ENCODE measurements around the gene FYB1.

The FYB1 gene

DNA sequence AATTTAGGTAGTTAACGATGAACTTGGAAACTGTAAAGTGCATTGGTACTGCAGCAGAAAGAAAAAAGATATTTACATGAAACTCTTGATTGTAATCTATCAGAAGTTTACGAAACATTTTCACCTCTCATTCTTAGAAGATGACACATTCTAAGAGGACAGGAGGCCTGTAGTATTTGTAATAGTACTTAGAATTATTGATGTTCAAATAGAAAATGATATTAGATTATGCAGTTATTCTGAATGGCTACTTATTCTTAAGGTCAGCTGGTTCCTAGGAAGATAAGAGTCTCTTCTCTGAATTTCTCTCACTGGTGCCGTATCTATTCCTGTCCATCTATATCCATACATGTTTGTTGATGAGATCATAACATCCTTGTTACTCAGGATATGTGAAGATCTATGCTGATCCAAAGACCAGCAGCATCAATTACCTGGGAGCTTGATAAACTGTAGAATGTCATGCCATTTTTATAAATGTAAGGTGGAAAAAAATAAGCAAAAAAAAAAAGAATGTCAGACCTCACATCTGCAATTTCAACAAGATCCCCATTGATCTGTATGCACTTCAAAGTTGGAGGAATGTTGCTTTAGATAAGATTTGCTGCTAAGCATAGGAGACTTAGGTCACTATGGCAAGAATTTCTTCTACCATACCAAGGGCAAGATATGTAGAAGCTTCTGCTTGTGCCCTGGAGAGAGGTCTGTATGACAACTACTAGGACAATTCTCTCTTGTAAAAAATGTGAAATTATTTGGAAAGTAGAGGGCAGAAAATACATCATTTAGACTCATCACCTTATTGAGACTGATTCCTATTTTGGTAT is 102.8 kb downstream of the FYB1 start:
- DNase-seq, result no peak

DNA sequence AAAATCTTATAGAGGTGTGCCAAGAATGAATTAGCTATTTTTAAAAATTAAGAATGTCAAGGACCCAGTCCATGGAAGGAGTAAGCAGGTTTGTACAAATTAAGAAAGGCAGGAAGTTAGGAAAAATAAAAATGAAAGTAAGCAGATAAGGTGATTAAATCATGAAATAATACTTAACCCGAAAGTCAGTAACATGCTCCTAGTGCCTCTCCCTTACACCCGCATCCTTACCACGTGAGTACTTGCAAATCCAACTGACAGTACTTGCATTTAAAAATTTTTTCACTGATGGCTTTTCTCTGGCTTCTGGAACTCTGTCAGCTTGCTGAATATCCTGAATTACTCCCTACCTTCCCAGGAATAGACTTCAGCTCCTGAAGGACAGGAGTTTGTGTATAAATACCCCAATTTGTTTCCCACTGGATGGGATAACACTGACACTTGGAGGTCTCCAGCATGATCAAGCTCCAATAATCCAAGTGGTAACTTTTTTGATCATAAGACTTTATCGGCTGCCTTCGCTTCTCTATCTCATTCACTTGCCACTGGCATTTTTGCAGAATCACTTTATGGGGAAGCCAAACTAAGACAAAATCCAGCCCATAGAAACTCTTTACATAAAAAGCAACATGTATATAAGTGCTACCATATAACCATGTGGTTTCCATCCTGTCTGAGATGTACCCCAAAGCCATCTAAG is 103.6 kb downstream of the FYB1 start:
- DNase-seq, result no peak

DNA sequence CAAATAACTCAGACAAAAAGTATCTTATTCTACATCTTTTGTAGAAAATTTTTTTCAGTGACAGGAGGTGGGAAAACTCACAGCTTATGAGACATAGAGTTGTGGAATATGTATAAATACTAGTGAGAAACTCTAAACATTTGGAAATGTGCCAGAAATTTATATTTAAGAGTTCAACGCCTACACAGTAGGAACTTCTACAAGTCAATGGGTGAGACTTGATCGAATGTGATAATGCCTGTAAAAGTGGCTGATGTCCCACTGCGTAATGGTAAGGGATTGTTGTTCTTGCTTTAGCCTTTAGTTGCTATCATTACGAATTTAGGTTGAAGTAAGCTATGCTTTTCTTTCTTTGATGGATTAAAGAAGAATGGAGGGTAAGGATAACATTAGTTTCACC is 105.2 kb downstream of the FYB1 start:
- DNase-seq, result no peak

DNA sequence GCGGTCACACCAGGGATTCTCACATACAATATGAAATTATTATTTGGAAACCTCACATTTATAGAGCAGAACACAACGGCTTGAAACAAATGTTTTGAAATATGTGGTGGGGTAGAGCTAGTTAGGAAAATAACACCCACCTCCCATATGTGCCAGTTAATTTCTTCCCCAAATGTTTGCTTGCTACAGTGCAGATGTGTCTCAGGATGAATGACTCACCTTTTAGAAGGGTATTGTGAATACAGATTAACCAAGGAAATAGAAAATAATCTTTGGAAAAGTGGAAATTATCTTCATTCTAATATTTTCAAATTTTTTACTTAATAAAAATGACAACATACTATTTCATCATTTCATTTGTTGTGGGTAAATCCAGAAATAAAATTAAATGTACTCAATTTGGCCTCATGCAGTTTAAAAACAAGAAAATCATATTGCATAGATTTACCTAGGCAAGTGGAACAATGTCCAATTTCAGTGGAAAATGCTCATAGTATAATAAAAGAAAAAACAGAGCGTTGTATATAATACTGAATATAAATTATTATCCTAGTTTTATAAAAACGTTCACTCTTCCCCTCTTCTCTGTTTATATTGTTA is 105.9 kb downstream of the FYB1 start:
- no peak for DNase-seq

DNA sequence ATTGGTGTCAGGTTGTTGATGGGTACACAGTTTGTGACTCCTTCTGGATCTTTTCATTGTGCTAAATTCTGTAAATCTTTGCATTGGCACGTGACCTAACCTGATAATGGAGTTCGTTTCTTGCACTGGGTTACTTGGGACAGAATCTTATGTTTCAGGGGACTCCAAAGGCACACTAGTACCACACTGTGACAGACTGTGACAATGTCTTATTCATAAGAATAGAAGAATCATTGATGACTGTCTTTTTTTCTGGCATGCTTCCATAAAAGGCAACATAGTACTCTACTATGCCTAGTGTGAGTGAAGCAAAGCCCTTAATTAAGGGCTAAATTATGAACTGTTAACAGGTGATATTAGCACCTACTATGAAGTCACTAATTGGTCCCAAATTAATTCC is 109.8 kb downstream of the FYB1 start:
- DNase-seq, result no peak

DNA sequence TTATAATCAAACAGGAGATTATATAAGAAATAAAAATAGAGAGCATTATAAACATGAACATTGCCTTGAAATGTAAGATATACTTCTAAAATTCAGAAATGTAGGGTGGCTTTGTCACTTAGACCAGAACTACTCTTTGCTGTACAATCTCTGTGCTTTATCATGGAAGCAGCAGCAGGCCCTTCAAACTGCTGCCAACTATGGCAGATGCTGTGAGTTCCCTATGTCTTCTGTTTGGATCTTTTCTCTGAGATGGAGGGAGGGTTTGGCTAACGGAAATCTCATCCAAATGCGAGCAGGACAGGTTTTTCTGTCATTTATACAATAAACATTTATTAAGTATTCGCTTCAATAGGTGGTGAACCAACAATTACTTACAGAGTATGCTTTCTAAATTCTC is 110.4 kb downstream of the FYB1 start:
- no peak for DNase-seq

DNA sequence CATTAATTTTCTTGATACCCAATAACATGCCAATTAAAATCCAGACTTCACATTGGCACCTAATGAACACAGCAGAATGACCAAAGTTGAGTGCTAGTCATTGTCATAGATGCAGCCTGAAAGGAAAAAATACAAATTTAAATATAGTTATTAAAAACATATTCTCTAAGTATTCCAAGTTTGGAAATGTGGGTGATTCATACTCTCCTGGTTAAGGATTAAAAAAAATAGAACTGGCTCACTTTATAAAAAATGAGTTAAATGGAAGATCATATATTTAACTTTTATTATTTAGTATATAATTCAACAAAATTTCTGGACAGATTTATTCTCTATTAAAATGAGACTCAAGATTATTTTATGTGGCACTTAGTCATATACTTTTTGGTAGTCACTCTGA is 112.0 kb downstream of the FYB1 start:
- DNase-seq, result no peak

DNA sequence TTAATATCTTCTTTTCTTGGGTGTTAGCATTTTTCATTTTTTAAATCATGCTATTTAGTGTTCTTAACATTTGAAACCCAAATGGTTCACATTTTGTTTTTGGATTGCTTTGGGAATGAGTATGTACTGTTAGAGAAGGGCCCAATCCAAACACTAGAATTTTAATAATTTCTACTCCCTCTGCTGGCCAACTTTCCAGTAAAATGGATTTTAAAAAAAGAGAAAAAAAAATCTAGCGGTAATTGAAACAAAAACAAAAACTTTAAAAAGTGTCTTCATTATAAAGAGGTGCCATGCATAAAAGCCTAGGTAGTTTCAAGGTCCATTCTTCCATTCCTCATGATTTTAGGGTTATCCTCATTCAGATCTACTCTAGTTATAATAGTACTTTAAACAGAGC is 113.0 kb downstream of the FYB1 start:
- no peak for DNase-seq

DNA sequence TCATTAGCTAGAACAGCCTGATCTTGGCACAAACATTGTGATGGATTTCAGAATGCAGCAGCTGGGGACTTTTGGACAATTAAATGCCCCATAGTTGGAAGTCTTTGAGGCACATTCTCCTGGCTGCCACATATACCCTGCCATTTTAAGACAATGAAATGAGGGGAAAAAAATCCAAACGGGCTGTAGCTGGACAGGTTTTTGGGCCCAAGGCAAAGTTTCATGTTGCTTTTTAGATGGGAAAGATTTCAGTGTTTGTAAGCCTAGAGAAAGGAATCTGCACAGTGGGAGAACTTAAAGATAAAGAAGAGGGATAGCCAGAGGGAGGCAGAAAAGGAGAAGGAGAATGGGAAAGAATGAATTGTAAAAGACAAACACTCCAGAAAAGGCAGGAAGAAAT is 115.1 kb downstream of the FYB1 start:
- no peak for DNase-seq

DNA sequence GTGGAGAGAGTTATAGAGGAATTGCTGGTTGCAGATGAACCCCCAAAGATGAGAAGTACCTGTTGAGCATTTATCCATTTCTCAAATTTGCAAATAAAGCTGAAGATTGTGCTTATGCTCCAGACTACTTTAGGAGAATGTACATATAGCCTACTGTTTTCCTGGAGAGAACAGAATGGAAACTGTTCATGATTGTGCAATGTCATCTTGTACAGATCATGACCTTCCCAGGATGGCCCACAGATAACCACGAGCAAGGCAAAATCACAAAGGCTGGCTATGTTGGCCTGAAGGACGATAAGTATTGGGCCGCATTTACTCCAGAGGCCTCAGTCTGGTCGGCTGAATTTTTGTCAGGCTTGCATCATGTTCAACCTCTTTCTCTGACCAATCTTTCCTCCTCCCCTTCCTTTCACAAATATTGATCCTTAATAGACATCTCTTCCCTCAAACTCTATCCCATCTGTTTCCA is 116.6 kb downstream of the FYB1 start:
- no peak for DNase-seq

DNA sequence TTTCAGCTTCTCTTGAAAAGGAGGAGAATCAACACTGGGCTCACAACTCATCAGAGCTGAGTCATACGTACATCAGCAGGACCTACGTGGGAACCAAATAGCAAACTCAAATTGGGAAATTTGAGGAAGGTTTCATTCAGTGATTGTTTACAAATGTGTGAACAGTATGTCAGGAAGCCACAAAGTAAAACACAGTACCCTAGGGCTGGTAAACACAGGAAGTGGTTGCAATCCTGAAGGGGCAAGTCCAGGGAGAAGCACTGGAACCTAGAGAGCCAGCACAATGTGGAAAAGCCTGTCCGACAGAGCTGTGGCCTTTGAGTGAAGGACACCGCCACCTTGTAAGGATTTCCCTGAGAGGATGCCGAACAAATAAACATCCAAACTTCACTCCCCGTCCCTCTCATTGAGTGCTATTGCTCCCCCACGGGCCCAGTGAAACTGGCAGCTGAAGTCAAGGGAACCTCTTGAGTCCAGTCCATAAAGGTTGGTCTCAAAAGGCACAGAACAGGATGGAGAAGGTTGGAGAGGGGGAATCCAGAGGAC is 118.4 kb downstream of the FYB1 start:
- DNase-seq, result no peak

DNA sequence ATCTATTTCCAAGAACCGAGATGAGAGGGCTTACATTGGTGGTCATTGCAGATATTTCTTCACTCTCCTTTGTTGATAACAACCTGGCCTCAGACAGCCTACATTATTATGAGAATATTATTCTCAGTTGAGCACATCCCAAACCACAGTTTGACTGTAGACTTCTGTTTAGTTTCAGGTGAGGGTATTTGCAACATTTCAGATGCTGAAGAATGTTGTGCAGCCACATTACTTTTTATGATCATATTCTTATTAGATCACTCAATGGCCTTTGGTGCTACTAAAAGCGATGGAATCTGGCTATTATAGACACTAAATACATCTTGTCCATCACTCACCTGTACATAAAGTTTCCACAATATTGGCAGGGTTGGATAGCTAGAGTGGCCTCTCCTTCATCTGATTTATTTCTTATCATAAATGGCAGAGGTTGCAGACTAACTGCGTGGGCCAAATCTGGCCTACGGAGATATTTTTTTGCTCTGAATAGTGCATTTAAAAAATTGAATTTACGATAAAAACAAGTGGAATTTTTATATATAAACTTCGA is 119.0 kb downstream of the FYB1 start:
- no peak for DNase-seq

DNA sequence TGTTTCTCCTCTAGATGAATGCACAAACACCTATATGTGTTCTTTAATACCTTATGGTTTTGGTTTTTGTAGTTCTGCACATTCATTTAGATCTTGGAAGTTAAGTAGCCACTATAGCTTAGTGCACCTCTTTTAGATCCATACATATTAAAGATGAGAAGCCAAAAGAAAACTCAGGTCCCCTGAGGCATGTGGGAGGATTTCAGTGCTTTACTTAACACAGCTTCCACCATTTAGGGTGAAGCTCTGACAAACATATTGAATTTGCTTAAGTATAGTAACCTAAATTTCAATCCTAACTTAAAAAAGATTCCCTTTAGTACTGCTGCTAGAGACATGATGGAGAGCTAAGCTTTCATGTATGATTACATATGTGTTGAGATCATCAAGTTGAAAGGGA is 119.5 kb downstream of the FYB1 start:
- DNase-seq, result no peak

DNA sequence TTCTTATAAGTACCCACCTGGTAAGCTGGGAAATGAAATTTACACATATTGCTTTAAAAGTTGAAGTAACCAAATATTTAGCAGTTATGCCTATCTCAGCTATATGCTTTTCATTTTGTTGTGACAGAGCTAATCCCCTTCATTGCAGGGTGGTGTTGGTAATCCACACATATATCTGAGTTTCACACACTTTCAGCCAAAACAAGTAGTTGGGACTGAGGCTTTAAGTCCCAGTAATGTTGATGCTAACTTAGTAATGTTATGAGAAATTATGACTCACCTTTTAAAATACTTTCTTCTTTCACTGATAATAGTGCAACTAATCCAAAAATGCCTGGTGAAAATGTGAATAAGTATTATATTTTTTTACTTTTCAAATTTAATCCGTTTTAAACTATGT is 126.0 kb downstream of the FYB1 start:
- DNase-seq, result no peak

DNA sequence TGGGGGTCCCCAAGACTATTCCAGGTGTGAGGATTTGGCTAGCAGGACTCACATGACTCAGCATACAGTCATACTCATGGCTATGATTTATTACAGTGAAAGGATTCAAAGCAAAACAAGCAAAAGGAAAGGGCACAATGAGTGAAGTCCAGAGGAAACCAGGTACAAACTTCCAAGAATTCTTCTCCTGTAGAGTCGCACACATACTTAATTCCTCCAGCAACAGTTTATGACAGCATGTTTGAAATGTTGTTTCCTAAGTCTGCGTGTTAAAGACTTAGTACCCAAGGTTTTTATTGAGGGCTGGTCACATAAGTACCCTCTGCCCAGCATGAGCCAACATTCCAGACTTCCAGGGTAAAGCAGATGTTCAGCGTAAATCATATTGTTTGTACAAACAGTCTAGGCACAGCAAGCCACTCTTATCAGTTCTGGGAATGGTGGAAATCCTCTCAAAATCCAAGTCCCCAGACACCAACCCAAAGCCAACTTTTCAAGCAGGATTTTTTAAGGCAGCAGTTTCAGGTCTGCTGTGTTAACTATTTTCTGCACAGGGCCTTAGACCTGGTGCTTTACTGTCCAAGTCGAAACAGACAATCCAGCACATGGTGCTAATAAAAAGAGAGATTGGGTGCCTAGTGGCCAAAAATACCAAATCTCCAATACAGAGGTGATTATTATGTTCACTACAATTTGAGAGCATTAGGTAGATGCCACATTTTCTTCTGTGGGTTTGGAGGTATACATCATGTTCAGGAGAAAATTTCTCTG is 126.6 kb downstream of the FYB1 start:
- no peak for DNase-seq

DNA sequence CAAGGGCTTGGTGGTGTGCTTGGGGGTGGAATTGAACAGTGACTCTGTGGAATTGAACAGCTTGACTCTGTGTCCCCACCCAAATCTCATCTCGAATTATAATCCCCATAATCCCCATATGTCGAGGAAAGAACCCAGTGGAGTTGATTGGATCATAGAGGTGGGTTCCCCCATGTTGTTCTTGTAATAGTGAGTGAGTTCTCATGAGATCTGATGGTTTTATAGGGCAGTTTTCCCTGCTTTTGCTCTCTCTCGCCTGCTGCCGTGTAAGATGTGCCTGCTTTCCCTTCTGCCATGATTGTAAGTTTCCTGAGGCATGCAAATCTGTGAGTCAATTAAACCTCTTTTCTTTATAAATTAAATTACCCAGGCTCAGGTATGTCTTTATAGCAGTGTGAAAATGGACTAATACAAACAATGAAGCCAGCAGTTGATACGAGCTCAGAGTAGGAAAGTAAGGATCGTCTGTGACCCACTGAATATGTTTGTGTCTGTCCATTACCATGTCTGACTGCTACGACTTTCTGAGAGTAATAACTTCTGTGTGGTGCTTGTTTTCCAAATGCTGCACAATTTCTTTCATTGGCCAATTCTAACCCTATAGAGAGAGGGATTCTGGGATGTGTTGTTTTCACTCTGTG is 127.3 kb downstream of the FYB1 start:
- no peak for DNase-seq

DNA sequence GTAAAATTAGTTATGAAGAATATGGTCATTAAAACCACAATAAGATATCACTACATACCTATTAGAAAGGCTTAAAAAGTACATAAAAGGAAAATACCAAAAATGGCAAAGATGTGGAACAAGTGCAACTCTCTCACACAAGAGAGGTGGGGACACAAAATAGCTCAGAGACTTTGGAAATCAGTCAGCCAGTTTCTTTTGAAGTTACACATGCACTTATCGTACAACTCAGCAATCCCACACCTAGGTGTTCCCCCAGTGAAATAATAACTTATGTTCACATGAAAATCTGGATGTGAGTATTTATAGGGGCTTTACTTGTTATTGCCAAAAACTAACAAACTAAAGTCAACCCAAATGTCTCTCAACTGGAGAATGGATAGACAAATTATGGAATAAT is 135.4 kb downstream of the FYB1 start:
- no peak for DNase-seq

DNA sequence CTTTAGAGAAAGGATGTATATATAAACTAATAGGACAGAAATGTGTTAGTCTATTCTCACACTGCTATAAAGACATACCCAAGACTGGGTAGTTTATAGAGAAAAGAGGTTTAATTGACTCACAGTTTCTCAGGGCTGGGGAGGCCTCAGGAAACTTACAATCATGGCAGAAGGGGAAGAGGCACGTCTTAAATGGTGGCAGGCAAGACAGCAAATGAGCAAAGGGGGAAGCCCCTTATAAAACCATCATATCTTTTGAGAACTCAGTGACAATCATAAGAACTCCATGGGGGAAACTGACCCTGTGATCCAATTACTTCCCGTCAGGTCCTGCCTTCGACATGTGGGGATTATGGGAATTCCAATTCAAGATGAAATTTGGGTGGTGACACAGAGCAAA is 136.4 kb downstream of the FYB1 start:
- DNase-seq, result no peak

DNA sequence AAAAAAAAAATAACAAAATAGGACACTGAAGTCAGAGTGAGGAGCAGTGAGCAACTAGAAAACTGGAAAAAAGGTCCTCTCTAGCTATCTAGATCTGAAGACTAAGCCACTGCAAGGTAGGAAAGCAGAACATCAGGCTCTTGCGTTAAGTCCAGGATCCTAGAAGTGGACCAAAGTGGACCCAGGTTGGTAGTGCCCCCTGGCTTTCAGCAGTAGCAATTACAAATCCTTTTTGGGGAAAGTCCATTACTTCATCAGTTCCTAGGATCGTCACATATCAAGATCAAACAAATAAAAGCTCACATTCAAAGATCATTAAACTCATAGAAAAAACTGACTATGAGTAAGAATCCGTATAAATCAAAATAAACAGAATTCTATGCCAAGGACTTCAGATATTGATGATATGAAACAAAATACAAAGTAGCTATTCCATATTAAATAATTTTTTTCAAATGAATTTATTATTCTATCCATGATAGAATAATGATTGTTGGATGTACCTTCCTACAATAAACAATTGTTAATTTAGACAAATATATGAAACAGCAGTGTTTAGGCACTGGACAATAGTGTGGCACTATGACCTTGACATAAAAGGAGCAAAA is 138.7 kb downstream of the FYB1 start:
- no peak for DNase-seq

DNA sequence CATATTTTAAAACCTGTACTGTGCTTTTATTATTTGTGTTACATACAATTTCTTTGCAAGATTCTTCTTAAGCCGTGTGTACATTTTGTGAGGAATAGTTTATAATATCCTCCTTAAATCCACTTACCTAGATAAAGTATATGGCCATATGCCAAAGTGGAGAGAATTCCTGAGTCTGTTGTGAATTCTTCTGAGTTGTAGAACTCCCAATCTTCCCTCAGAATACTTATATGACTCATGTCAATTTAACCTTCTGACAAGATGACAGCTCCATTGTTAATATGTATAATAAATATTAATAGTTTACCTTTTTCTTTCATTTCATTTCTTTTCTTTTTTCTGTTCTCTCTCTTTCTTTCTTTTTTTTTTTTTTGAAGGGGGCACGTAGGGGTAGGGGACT is 139.2 kb downstream of the FYB1 start:
- no peak for DNase-seq

DNA sequence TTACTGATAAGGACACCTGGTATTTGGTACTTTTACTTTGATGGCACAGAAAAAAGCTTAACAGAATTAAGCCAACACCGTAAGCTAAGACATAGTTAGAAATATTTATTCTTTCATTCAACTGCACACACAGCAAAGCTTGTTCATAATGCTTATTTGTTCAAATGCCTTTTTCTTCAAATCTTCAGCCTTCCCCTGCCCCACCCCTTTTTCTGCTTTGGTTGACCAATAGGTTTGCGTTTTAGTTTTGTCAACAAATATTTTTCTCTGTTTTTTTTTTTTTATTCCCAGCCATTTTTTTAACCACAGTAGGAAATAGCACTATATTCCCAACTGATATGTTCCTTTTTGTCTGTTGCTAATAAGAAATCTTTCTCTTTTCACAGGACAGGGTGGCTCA is 140.2 kb downstream of the FYB1 start:
- DNase-seq, result no peak
